Fibroblast of the conjunctiva (primary cell): Measurements from ENCODE around the gene CPD.
"Not testable (repeated sequence)": the region's sequence is repeated elsewhere in the genome, so short reads cannot be mapped to it uniquely, and the experiment has no call there.

Experiments
- DNase-seq: peaks from one replicate; pipeline ENCODE4 v3.0.0-alpha.2; 2010; ENCODE audit warnings: low read depth

The CPD gene

DNA sequence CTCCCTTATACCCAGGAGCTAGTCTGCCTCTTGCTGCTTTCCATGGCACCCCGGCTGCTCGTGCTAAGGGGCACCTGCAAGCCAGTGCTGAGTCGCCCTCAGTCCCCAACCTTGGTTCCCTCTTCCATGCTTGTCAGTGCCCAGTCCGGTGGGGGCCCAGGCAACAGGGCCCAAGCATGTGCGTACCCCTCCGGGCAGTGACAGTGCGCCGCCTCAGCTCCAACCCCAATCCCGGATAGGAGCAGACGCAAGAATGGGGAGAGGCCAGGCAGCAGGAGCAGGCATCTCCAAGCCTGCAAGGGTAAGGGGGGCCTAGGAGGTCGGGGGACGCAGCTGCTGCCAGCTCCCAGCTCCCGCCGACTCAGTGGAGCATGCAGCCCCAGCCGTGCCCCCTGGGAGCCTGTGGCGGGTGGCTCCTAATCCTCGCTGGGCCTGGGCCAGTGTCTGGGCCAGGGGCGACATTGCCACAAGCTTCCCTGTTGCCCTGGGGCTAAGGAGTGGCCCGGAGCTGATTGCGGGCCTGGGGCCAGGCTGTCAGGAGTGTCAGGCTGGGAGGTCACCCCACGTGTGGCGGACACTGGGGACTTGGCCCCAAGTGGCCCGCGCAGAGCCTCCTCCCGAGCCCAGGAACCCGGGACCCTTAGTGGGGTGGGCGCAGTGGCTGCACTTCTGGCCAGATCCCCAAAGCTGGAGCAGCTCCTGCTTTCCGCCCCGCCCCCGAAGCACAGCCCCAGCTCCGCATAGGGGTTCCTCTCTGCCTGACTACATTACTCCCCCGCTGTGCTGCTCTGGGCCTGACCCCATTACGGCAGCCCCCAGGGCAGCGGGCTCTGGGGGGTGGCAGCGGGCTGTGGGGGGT is 9.8 kb downstream of the CPD start:
- no peak for DNase-seq

DNA sequence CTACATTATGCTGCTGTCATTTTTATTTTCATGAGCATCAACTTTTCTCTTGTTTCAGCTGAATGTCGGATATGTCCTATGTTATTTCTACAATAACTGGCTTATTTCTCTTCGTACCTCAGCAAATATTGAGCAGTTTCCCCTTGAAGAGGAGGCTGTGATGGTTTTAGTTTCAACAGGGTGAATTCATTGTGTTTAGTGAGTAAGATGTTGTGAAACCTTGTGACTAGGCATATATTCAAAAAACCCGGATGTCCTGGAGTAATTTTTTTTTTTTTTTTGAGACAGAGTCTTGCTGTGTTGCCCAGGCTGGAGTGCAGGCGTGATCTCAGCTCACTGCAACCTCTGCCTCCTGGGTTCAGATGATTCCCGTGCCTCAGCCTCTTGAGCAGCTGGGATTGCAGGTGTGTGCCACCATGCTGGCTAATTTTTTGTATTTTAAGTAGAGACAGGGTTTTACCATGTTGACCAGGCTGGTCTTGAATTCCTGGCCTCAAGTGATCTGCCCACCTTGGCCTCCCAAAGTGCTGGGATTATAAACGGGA is 11.1 kb downstream of the CPD start:
- no peak for DNase-seq

- DNase-seq: no peak
Observed at GRCh38 chr17:30391534-30391933, 12.8 kb downstream of the CPD start.

DNA sequence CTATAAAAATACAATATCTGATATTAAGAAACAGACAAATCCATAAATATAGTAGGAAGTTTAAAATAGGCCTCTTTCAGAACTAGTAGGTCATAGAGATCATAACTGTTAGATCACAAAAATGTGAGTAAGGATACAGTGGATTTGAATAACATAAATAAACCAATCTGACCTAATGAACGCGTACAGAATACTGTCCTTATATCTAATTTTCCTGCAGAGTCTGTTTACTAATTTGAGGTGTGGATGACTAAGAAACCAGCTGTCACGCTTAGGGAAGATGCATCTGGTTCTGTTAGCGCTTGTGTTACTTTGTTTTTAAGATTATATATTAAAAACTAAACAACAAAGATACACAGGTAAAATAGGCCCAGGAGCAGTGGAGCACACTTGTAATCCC is 14.8 kb downstream of the CPD start:
- DNase-seq: no peak

GRCh38 chr17:30393911-30394867 is 15.5 kb downstream of the CPD start:
- DNase-seq: no peak

DNA sequence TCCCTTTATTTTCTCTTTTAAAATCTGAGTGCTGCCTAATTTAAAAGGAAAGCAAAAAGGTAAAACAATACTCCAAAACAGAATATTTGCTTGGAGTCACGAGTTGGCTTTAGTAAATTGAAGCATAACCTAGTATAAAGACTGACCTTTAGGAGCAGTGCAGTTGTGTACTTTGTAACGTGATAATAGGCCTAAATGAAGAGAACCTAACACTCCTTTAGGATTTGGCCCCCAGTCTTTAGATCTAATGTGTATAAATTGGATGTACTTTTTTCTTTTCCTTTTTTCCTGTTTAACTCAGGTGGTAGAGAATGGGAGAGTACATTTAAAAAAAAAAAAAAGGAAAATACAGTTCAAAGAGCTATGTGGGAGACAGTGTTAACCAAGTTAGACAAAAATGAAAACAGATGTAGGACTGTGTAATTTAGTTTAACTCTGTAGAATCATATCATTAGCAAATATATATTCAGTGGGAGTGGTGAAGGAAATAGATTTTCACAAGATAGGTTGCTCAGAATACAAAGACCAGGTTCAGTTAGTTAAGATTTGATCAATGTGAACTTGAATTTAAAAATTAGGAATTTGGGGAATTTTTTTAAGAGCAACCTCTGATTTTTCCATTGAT is 16.8 kb downstream of the CPD start:
- no peak for DNase-seq

GRCh38 chr17:30396129-30396528 is 17.4 kb downstream of the CPD start:
- DNase-seq: no peak

DNA sequence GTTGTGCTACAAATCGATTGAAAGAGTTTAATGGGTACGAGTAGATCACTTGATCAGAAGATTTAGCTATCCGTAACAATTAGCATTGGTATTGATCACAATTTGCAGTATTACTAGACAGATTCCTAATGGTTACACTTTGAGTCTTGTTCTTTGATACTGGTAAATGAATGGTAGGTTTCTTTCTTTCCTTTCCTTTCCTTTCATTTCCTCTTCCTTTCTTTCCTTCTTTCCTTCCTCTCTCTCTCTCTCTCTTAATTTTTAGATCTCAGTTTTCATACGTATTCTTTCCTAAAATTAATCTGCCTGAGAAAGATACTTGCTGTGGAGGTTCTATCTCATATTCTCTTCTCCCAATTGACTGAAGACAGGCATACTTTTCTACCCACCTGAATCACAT is 17.9 kb downstream of the CPD start:
- DNase-seq: no peak

DNA sequence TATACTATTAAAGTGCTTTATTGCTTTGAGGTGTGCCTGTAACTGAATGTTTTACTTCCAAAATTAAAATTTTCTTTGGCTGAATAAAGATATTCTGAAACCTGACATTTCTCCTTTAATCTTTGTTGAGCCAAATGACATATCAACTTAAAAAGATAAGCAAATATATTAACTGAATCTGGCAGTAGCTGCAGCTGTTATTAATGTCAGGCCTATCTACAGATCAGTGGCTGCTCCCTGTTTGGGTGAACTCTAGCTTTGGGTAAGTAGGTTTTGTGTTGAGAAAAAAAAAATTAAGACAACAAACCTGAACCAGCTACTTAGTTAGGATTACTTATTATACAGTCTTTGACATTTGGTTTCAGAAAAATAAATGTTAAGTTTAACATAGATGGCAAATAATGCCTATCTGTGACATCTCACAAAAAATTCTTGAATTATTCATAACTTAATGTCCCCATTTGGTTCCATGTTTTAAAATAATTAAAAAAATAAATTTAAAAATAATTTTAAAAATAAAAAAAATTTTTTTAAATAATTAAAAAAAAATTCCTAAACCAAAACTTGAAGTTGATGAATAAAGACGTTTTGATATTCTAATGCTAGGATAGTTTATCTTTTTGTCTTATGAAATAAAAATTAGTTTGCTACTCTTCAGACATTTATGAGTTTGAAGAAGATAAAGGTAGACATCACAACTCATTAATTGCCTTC is 19.8 kb downstream of the CPD start:
- DNase-seq: no peak

- no peak for DNase-seq
Observed at GRCh38 chr17:30401097-30401496, 22.4 kb downstream of the CPD start.

DNA sequence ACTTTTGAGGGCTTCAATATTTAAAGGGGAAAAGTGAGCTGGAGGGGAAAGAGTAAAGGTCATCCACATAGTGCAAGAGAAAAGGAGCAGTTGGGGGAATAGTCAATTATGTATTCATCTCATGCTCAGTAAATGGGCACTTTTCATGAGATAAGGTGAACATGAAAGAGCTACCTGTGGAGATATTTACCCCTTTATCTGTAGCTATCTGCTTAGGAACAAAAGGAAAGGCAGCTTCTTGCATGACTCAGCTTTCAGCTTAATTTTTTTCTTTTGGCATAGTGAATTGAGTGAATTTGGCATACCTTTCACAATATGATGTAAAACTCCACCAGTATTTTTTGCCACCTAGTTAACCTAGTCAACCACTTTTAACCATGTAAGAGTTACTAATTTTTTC is 26.4 kb downstream of the CPD start:
- DNase-seq: no peak

GRCh38 chr17:30410627-30411026 is 31.9 kb downstream of the CPD start:
- DNase-seq: not testable (repeated sequence)

GRCh38 chr17:30412008-30412496 is 33.3 kb downstream of the CPD start:
- not testable (repeated sequence) for DNase-seq

- no peak for DNase-seq
Observed at GRCh38 chr17:30413109-30413508, 34.4 kb downstream of the CPD start.

DNA sequence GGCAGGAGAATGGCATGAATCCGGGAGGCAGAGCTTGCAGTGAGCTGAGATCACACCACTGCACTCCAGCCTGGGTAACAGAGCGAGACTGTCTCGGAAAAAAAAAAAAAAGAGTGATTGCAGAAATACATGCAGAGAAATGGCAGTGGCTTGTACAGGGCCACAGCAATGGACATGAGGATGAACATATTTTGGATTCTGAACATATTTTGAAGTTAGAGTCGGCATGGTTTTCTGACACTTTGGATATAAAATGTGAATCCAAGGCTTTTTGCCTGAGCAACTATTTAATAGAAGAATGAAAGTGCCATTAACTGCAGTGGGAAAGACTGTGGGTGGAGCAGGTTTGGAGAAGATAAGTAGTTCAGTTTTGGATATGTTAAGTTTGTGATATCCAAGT is 35.8 kb downstream of the CPD start:
- no peak for DNase-seq

DNA sequence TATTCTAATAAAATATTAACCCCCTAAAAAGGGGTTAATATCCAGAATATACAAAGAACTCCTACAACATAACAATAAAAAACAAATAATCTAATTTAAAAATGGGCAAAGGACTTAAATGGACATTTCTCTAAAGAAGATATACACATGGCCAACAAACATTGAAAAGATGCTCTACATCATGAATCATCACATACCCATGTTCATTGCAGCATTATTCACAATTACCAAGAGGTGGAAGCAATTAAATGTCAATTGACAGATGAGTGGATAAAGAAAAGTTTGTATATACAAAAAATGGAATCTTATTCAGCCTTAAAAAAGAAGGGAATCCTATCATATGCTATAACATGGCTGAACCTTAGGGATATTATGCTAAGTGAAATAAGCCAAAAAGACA is 36.8 kb downstream of the CPD start:
- DNase-seq: no peak

DNA sequence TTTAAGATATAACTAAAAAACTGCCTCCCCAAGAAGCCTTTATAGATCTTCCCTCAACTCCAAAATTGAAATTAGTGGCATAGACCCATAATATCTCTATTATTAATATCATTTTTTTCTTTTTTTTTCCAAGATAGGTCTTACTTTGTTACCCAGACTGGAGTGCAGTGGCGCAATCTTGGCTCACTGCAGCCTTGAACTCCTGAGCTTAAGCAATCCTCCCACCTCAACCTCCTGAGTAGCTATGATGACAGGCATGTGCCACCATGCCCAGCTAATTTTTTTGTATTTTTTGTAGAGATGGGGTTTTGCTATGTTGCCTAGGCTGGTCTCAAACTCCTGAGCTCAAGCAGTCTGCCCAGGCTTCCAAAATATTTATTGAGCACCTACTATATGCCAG is 39.3 kb downstream of the CPD start:
- not testable (repeated sequence) for DNase-seq

DNA sequence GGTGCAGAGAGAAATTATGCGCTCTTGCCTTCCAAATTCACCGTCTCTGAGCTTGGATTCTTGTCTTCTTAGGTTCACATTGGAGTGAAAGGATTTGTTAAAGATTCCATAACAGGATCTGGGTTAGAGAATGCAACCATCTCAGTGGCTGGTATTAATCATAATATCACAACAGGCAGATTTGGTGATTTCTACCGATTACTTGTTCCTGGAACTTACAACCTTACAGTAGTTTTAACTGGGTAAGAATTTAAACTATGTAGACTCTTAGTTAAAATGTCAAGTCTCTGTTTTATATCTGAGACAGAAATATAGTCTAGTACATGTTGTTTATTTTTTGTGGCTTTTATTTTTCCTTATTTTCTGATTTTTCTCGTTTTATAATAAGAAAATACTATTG is 42.9 kb downstream of the CPD start:
- DNase-seq: no peak

- no peak for DNase-seq
Observed at GRCh38 chr17:30422171-30422570, 43.4 kb downstream of the CPD start.

DNA sequence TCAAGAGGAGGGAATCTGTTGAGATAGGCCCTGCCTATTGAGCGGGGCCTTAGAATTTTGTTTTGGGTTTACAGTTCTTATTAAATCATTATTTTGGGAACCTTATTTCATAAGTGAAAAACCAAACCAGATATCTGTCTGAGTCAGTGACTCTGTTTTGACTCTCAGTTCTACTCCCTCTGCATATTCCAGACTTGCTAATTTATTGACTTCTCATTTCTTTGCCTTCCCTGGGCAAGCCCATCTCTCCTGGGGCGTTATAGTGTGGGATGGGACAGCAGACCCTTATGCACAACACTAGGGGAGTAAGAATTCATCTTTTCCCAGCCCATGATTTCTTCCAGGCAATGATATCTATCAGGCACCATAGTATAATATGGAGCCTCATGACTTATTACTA is 45.7 kb downstream of the CPD start:
- no peak for DNase-seq

GRCh38 chr17:30426292-30426691 is 47.6 kb downstream of the CPD start:
- DNase-seq: no peak
